Stimulated activated CD4-positive, alpha-beta T cell treated with anti-CD3 and anti-CD28 coated beads, TNF-alpha, amount 100 ng/mL, for 24 hours (primary cell): Measurements from ENCODE around the gene RAD54L.
A peak's percentile ranks its signal among the peaks of the same experiment; 100 is the strongest.
"Not testable (repeated sequence)": the region's sequence is repeated elsewhere in the genome, so short reads cannot be mapped to it uniquely, and the experiment has no call there.

Experiments used
- DNase-seq, 3 experiments: peaks; one replicate each; pipeline ENCODE4 v3.0.0-alpha.2; 2020; ENCODE audit warnings: low read depth in 3 of 3

The RAD54L gene

GRCh38 chr1:46247436-46248121 lies at the start of gene RAD54L:
TSS of gene RAD54L (plus strand) at chr1:46247763. CDS start at chr1:46248406, 643 bp downstream.
- peak; percentile 92 to 98 (median 95) for DNase-seq

GRCh38 chr1:46197964-46198811 lies 49.4 kb upstream of the RAD54L start, which contains the start of gene POMGNT1:
TSS of gene POMGNT1 (minus strand) at chr1:46198434. CDS start at chr1:46197821, 613 bp downstream.
- peak; percentile 43 to 74 (median 51) for DNase-seq

DNA sequence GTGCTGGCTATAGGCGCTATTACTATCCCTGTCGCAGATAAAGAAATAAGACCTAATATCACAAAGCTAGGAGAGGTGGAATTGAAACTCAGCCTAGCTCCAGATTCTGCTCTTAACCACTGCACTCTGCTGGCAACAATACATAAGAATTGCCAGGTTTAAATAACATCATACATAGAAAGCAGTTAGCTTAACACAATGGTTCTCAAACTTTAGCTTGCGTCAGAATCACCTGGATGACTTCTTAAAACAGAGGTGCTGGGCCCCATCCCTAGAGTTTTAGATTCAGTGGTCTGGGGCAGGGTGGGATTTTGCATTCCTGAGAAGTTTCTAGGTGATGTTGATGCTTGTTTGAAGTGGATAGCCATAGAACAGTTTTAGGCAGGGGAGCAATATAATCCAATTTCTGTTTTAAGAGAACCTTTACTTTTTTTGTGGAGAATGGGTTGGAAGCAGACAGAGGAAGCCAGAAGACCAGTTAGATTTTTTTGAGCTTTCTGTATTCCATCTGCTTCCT lies 48.3 kb upstream of the RAD54L start:
- DNase-seq, result no peak

DNA sequence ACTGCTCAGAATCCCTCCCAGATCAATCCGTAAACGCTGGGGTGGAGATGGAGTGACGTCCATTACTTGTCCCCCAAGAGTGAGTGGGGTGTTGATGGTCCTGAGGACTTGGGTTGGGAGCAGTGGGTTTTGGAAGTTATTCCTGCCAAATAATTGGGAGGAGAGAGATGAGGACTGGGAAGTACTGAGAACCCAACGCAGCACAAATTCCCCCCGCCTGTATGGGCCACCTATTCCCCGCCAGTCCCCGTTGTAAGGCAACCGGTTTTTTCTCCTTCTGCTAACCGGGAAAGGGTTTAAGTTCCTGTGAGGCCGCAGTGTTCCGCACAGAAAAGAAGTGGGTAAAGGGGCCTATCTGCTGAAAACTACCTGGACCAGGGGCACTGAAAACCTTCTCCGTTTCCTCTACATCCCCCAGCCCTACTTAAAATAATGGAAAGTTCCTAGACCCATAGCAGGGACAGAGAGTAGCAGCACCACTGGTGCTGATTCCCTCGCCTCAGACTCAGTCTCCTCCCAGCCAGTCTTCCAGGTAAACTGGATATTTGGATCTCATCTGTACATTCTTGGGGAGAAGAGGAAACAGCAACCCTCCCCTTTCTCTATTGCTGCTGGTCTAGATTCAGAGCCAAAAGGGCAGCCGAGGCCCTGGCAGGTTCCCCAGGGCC lies 43.7 kb upstream of the RAD54L start:
- DNase-seq, result no peak

DNA sequence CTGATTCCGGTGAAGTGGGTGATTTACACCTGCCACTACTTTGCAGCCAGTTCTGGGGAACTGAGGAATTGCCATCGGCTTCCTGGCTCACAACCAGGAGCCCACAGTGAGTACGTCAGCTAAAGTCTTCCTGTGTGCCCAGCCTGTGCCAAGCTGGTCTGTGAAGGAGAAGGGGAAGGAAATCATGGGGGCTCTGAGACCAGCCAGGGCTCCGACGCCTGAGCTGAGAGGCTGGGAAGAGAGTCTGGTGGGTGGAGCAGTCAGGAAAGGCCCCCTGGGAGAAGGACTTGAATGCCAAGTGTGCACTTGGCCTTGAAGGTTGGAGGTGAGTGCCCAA lies 43.2 kb upstream of the RAD54L start:
- DNase-seq, result no peak

DNA sequence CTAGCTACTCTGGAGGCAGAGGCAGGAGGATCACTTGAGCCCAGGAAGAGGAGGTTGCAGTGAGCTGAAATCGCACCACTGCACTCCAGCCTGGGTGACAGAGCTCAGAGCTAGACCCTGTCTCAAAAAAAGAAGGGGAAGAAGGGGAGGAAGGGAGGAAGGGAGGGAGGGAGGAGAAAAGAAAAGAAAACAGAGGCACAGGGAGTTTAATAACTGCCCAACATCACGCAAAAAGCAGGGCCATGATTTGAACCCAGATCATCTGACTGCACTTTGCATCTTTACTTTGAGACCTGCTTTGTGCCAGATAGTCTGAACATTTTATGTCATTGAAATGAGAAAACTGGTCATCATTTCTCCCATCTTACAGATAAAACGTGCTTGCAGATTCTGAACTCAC lies 42.4 kb upstream of the RAD54L start:
- no peak for DNase-seq

- no peak for DNase-seq
Observed at GRCh38 chr1:46205791-46206190, 41.8 kb upstream of the RAD54L start.

- no peak for DNase-seq
Observed at GRCh38 chr1:46206399-46206798, 41.2 kb upstream of the RAD54L start.

DNA sequence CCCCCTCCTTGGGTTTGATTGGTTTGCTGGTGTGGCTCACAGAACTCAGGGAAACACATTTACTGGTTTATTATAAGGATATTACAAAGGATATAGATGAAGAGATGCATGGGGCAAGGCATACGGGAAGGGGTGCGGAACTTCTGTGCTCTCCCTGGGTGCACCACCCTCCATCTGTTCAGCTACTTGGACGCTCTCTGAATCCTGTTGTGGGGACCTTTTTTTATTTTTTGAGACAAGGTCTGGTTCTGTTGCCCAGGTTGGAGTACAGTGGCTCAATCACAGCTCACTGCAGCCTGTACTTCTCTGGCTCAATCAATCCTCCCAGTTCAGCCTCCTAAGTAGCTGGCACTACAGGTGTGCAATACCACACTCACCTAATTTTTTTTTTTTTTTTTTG lies 37.0 kb upstream of the RAD54L start:
- DNase-seq, result no peak

- no peak for DNase-seq
Observed at GRCh38 chr1:46211051-46211450, 36.5 kb upstream of the RAD54L start.

- DNase-seq, result no peak
Observed at GRCh38 chr1:46215504-46215903, 32.1 kb upstream of the RAD54L start.

DNA sequence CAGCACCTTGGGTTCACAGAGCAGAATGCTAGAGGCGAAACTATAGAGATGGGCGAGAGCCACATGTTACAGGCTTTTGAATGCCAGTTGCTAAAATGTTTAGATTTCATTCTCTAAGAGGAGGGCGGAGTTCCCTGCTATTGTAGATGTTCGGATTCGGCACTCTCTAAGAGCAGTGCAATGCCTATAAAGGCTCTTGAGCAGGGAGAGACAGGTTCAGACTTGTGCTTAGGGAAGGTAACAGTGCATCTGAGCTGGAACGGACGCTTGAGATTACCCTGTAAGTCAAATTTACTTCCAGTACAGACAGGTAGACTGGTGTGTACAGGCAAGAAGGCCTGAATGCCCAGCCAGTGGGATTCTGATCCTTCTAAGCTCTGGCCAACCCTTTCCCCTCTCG lies 29.1 kb upstream of the RAD54L start:
- no peak for DNase-seq

- DNase-seq, result no peak
Observed at GRCh38 chr1:46219551-46220520, 27.7 kb upstream of the RAD54L start.

DNA sequence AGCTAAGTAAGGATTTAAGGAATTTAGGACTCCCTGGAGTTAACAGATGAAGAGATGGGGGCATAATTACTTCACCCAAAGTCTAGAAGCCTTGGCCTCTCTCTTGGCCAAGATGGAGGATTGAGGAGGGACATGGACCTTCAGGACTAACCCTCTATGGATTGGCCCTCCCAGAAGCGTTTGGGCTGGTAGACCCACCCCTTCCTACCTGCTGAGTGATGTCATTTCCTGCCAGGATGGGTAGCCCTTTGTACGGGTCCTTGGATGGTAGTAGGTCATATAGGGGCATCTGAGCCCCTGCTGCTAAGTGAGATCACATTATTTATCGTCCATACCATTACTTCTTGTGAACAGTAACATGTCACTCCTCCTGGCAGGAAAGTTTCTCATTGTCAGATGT lies 26.8 kb upstream of the RAD54L start:
- no peak for DNase-seq

GRCh38 chr1:46221749-46222148 lies 25.8 kb upstream of the RAD54L start:
- no peak for DNase-seq

DNA sequence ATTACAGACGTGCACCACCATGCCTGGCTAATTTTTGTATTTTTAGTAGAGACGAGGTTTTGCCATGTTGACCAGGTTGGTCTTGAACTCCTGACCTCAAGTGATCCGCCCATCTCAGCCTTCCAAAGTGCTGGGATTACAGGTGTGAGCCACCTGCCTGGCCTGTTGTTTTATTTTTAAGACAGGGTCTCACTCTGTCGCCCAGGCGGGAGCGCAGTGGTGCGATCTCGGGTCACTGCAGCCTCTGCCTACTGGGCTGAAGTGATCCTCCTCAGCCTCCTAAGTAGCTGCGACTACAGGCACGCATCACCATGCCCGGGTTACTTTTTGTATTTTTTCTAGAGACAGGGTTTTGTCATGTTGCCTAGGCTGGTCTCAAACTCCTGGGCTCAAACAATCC lies 24.5 kb upstream of the RAD54L start:
- DNase-seq, result not testable (repeated sequence)

- DNase-seq, result peak; percentile 37 to 59 (median 38)
Observed at GRCh38 chr1:46223472-46223943, 24.1 kb upstream of the RAD54L start.

DNA sequence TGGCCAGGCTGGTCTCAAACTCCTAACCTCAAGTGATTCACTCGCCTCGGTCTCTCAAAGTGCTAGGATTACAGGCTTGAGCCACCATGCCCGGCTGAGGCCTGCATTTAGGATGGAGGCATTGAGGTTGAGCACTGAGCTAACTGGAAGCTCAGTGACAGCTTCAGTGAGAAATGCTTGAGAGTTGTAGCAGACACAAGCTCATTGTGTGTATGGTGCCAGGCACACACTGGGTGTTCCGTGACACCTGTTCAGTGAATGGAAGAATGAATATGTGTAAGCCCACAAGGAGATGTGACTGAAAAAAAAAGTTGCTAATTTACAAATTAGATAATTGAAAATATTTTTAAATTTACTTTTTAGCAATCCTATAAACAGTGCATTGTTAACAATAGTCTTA lies 22.6 kb upstream of the RAD54L start:
- no peak for DNase-seq

- DNase-seq, result not testable (repeated sequence)
Observed at GRCh38 chr1:46231231-46231630, 16.3 kb upstream of the RAD54L start.

DNA sequence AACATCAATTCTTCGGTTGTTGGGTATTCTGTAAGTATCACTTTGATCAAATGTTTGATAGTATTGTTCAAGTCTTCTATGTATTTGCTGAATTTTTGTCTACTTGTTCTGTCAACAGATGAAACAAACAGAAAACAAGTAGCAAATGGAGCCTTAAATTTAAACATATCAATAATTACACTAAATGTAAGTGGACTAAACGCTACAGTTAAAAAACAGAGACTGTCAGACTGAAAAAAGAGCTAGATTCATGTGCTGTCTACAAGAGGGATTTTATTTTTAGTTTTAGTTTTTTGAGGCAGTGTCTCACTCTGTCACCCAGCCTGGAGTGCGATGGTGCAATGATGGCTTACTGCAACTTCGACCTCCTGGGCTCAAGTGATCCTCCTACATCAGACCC lies 10.7 kb upstream of the RAD54L start:
- no peak for DNase-seq

- DNase-seq, result not testable (repeated sequence)
Observed at GRCh38 chr1:46238865-46239264, 8.7 kb upstream of the RAD54L start.
